MM.1S (cell line): ENCODE data around the gene ALG6.

Experiments
- EZH2 ChIP-seq: fragments of 300-600 bp; sonication (generic); optimal IDR thresholded peaks from 2 replicates; pipeline ENCODE3; 2017; ENCODE audit warnings: low read depth, mild to moderate bottlenecking, antibody characterized with exemption, low read length, mixed read lengths
- EZH2phosphoT487 ChIP-seq: fragments of 300-600 bp; sonication (generic); IDR thresholded peaks from 2 replicates; pipeline ENCODE4 v1.6.1; 2018; ENCODE audit warnings: antibody characterized with exemption, low read length
- TF ChIP-seq, protein P1 (sequence below): fragments of 300-600 bp; sonication (generic); IDR thresholded peaks from 2 replicates; pipeline ENCODE4 v1.5.1; 2016; ENCODE audit warnings: antibody characterized with exemption, low read length, mixed read lengths

DNA sequence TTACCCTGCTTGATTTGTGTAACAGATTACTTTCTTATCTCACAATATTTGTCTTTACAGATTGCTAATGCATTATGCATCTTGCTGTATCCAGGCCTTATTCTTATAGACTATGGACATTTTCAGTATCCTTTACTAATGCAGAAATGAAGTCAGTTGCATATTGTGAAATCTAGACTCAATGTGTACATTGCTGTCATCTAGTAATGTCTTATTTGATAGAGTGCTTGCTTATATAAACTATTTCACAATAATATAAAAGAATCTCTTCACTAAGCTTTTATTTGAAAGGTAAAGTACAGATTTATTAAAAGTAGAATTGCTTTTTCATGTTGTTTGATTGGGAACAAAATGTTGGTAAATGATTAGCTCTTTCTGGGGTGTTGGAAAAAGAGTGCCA, 39.6 kb downstream of the ALG6 start:
- TF ChIP-seq, protein P1, sequence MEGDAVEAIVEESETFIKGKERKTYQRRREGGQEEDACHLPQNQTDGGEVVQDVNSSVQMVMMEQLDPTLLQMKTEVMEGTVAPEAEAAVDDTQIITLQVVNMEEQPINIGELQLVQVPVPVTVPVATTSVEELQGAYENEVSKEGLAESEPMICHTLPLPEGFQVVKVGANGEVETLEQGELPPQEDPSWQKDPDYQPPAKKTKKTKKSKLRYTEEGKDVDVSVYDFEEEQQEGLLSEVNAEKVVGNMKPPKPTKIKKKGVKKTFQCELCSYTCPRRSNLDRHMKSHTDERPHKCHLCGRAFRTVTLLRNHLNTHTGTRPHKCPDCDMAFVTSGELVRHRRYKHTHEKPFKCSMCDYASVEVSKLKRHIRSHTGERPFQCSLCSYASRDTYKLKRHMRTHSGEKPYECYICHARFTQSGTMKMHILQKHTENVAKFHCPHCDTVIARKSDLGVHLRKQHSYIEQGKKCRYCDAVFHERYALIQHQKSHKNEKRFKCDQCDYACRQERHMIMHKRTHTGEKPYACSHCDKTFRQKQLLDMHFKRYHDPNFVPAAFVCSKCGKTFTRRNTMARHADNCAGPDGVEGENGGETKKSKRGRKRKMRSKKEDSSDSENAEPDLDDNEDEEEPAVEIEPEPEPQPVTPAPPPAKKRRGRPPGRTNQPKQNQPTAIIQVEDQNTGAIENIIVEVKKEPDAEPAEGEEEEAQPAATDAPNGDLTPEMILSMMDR = no peak
- TF ChIP-seq EZH2 (no peak), EZH2phosphoT487 (no peak)
